HepG2 (cell line): ENCODE measurements around the gene ATP1A1.

Source experiments
- FOXK2 ChIP-seq: fragments of 450-650 bp; IDR thresholded peaks from 2 replicates; pipeline ENCODE4 v1.6.1; 2016
- KAT7 ChIP-seq: IDR thresholded peaks from 2 replicates; pipeline ENCODE4 v1.6.1; 2018; ENCODE audit warnings: borderline replicate concordance, missing compliant biosample characterization
- SIN3A ChIP-seq: IDR thresholded peaks from 2 replicates; pipeline ENCODE4 v1.6.1; 2011; ENCODE audit warnings: low read depth, mild to moderate bottlenecking, control low read depth, low read length, borderline replicate concordance
- TF ChIP-seq, protein P1 (sequence below): sonication (generic); formaldehyde crosslinking; IDR thresholded peaks from 2 replicates; pipeline ENCODE4 v1.8.1; 2023; ENCODE audit warnings: mild to moderate bottlenecking, missing genetic modification reagents

- TF ChIP-seq, protein P1, sequence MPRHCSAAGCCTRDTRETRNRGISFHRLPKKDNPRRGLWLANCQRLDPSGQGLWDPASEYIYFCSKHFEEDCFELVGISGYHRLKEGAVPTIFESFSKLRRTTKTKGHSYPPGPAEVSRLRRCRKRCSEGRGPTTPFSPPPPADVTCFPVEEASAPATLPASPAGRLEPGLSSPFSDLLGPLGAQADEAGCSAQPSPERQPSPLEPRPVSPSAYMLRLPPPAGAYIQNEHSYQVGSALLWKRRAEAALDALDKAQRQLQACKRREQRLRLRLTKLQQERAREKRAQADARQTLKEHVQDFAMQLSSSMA (CRISPR knock-in tag) = no peak
- TF ChIP-seq KAT7 (CRISPR knock-in tag) (no peak), FOXK2 (no peak), SIN3A (no peak)
These were observed 18.1 kb downstream of the ATP1A1 start for GRCh38 chr1:116391185-116391584.
